OCI-LY1 (cell line): ENCODE measurements around the gene LCN9.

Experiments
- CTCF ChIP-seq: fragments of 200-600 bp; sonication (generic), shearing (Covaris generic); IDR thresholded peaks from 2 replicates; pipeline ENCODE4 v1.5.1; 2017; ENCODE audit warnings: mild to moderate bottlenecking, antibody characterized with exemption, low read length, moderate library complexity, mixed read lengths
- EZH2 ChIP-seq: fragments of 200-600 bp; sonication (generic), shearing (Covaris generic); IDR thresholded peaks from 2 replicates; pipeline ENCODE4 v1.8.0; 2017; ENCODE audit warnings: borderline replicate concordance, mixed run types, mild to moderate bottlenecking, antibody characterized with exemption, low read length, moderate library complexity, mixed read lengths

GRCh38 chr9:135696446-135696845 lies 33.3 kb downstream of the LCN9 start:
- TF ChIP-seq CTCF (no peak), EZH2 (no peak)
